ENCODE data around the gene TYRO3.

TYRO3 gene

DNA sequence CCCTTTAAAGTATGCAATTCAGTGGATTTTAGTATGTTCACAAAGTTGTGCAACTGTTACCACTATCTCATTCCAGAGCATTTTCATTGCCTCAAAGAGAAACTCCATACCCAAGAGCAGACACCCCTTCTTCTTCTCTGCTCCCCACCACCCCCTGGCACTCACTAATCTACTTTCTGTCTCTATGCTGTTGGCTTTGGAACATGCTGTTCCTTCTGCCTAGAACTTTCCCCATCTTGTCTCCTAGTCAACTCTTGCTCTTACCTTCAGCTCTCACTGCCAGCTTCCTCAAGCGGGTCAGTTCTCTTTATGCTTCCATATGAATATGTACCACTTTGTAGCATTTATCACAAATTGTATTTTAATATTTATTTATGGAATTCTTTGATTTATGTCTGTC, 50.1 kb downstream of the TYRO3 start:
- WGBS (ENCODE audit: extremely low coverage, insufficient coverage, low lambda C conversion rate): no CpG with 5 or more reads among the region's 1 CpG
- H2BK5ac ChIP-seq (ENCODE audit: low read length): no peak overlapping the region
- no peak overlapping the region for H3K4me3 ChIP-seq (ENCODE audit: low read length)
- H2AK5ac ChIP-seq (ENCODE audit: low read length): no peak overlapping the region
- no peak overlapping the region for H3K18ac ChIP-seq (ENCODE audit: low read length)
- H3K4me1 ChIP-seq (ENCODE audit: control insufficient read depth, low read depth, low read length): no peaks in the 10 kb centered on the region
- H3K27me3 ChIP-seq (ENCODE audit: insufficient read depth, low read length, poor library complexity): no peaks in the 10 kb centered on the region
- H3K4ac ChIP-seq (ENCODE audit: low read depth, low read length): no peak overlapping the region
- H3K79me2 ChIP-seq (ENCODE audit: control insufficient read depth, insufficient read depth, low read length): no peaks in the 10 kb centered on the region
- H3K4me2 ChIP-seq (ENCODE audit: low read length): no peak overlapping the region
- no peak overlapping the region for H2BK120ac ChIP-seq (ENCODE audit: low read depth, low read length)
- no peak overlapping the region for H3K27ac ChIP-seq (ENCODE audit: low read depth, low read length)
- H4K5ac ChIP-seq (ENCODE audit: low read length): no peak overlapping the region
- H4K8ac ChIP-seq (ENCODE audit: low read depth, low read length): no peak overlapping the region
- H2BK15ac ChIP-seq (replicated peaks; ENCODE audit: low read depth): no peak overlapping the region
- no peaks in the 10 kb centered on the region for H3K79me1 ChIP-seq (ENCODE audit: low read length)
- no peak for DNase-seq
- no peak overlapping the region for H3K56ac ChIP-seq (ENCODE audit: low read length)
- H3K23ac ChIP-seq (ENCODE audit: low read length): no peak overlapping the region
- H3K9ac ChIP-seq (ENCODE audit: low read length): no peak overlapping the region
- no peaks in the 10 kb centered on the region for H3K36me3 ChIP-seq (ENCODE audit: control insufficient read depth, insufficient read depth, low read length)

DNA sequence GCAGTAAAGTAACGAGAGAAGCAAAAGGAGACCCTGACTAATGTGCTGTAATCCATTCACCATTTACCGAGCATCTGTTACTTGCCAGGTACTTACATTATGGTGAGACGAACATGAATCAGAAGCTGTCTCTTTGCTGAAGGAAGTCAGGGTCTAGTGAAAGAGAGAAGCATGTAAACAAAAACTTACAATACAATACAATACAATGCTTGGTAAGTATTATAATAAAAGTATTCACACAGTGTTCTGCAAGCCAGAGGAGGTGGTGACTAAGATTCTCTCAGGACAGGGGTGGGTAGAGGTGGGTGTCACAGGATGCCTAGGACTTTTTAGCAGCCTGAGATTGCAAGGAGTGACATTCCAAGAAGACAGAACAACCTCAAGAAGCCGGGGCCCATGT, 51.0 kb downstream of the TYRO3 start:
- no peak overlapping the region for H2AK5ac ChIP-seq (ENCODE audit: low read length)
- no peak overlapping the region for H3K9ac ChIP-seq (ENCODE audit: low read length)
- H3K4me2 ChIP-seq (ENCODE audit: low read length): no peak overlapping the region
- H3K4me1 ChIP-seq (ENCODE audit: control insufficient read depth, low read depth, low read length): no peaks in the 10 kb centered on the region
- no peak overlapping the region for H3K18ac ChIP-seq (ENCODE audit: low read length)
- H3K27me3 ChIP-seq (ENCODE audit: insufficient read depth, low read length, poor library complexity): no peaks in the 10 kb centered on the region
- H3K36me3 ChIP-seq (ENCODE audit: control insufficient read depth, insufficient read depth, low read length): no peaks in the 10 kb centered on the region
- no peak overlapping the region for H4K8ac ChIP-seq (ENCODE audit: low read depth, low read length)
- H3K79me2 ChIP-seq (ENCODE audit: control insufficient read depth, insufficient read depth, low read length): no peaks in the 10 kb centered on the region
- no peaks in the 10 kb centered on the region for H3K79me1 ChIP-seq (ENCODE audit: low read length)
- no peak overlapping the region for H4K5ac ChIP-seq (ENCODE audit: low read length)
- H2BK15ac ChIP-seq (replicated peaks; ENCODE audit: low read depth): no peak overlapping the region
- H3K4ac ChIP-seq (ENCODE audit: low read depth, low read length): no peak overlapping the region
- no peak overlapping the region for H3K4me3 ChIP-seq (ENCODE audit: low read length)
- no peak overlapping the region for H3K23ac ChIP-seq (ENCODE audit: low read length)
- no peak overlapping the region for H3K56ac ChIP-seq (ENCODE audit: low read length)
- no CpG with 5 or more reads among the region's 4 CpGs for WGBS (ENCODE audit: extremely low coverage, insufficient coverage, low lambda C conversion rate)
- H2BK120ac ChIP-seq (ENCODE audit: low read depth, low read length): no peak overlapping the region
- DNase-seq: no peak
- H3K27ac ChIP-seq (ENCODE audit: low read depth, low read length): no peak overlapping the region
- no peak overlapping the region for H2BK5ac ChIP-seq (ENCODE audit: low read length)

DNA sequence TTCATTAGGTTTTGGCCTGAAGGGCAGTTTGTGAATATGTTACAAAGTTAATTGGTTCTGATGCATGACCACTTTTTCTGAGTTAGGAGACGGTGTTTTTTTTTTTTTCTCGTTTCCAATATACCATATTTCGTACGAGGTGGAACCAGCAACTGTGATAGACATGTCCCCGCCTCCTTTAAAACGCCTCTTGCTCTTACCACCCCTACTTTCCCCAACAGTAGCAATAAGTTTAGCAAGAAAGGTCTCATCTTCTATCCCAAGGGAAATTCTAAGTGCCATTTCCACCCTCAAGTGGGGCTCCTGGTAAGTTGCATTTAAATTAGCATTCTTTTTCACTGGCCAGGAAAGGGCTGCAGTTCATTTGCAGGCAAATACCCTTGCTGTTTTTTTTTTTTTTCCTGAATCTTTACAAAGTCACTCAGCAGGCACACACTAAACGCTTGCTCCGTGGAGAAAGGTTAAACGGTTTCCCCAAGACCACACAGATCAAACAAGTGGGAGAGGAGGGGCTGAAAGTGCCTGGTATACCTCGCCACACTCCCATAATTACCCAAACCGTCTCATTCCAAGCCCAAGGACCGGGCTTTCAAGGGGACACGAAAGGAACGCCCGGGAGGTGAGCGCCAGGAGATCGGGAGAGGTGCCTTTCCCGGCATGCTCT, 61.7 kb downstream of the TYRO3 start:
- no CpG with 5 or more reads among the region's 18 CpGs for WGBS (ENCODE audit: extremely low coverage, insufficient coverage, low lambda C conversion rate)
- no peak overlapping the region for H2BK5ac ChIP-seq (ENCODE audit: low read length)
- H3K4ac ChIP-seq (ENCODE audit: low read depth, low read length): no peak overlapping the region
- peak overlapping the region; percentile 53 for H3K9ac ChIP-seq (ENCODE audit: low read length)
- no peak overlapping the region for H3K4me3 ChIP-seq (ENCODE audit: low read length)
- no peak overlapping the region for H2BK15ac ChIP-seq (replicated peaks; ENCODE audit: low read depth)
- H3K27ac ChIP-seq (ENCODE audit: low read depth, low read length): no peak overlapping the region
- peak overlapping the region; percentile 9 for H3K18ac ChIP-seq (ENCODE audit: low read length)
- no peaks in the 10 kb centered on the region for H3K36me3 ChIP-seq (ENCODE audit: control insufficient read depth, insufficient read depth, low read length)
- no peak overlapping the region for H2AK5ac ChIP-seq (ENCODE audit: low read length)
- no peak overlapping the region for H2BK120ac ChIP-seq (ENCODE audit: low read depth, low read length)
- peaks cover 2% of the 10 kb centered on the region for H3K27me3 ChIP-seq (ENCODE audit: insufficient read depth, low read length, poor library complexity)
- no peak overlapping the region for H3K23ac ChIP-seq (ENCODE audit: low read length)
- no peak overlapping the region for H4K8ac ChIP-seq (ENCODE audit: low read depth, low read length)
- no peaks in the 10 kb centered on the region for H3K79me1 ChIP-seq (ENCODE audit: low read length)
- H3K4me1 ChIP-seq (ENCODE audit: control insufficient read depth, low read depth, low read length): no peaks in the 10 kb centered on the region
- DNase-seq: peak; percentile 52
- peak overlapping the region; percentile 85 for H3K56ac ChIP-seq (ENCODE audit: low read length)
- no peaks in the 10 kb centered on the region for H3K79me2 ChIP-seq (ENCODE audit: control insufficient read depth, insufficient read depth, low read length)
- H4K5ac ChIP-seq (ENCODE audit: low read length): no peak overlapping the region
- H3K4me2 ChIP-seq (ENCODE audit: low read length): peak overlapping the region; percentile 38

GRCh38 chr15:41621200-41622193, 62.5 kb downstream of the TYRO3 start:
- Histone ChIP-seq H3K4me1 (ENCODE audit: control insufficient read depth, low read depth, low read length) (no peaks in the 10 kb centered on the region), H3K79me2 (ENCODE audit: control insufficient read depth, insufficient read depth, low read length) (no peaks in the 10 kb centered on the region), H3K4me3 (ENCODE audit: low read length) (peak overlapping the region; percentile 27), H3K18ac (ENCODE audit: low read length) (peak overlapping the region; percentile 44), H4K5ac (ENCODE audit: low read length) (no peak overlapping the region), H3K27ac (ENCODE audit: low read depth, low read length) (no peak overlapping the region), H2AK5ac (ENCODE audit: low read length) (no peak overlapping the region), H2BK15ac (replicated peaks; ENCODE audit: low read depth) (peak overlapping the region; percentile 11), H3K56ac (ENCODE audit: low read length) (peak overlapping the region; percentile 85), H3K79me1 (ENCODE audit: low read length) (no peaks in the 10 kb centered on the region), H3K9ac (ENCODE audit: low read length) (peak overlapping the region; percentile 54), H3K4me2 (ENCODE audit: low read length) (peak overlapping the region; percentile 53), H3K36me3 (ENCODE audit: control insufficient read depth, insufficient read depth, low read length) (no peaks in the 10 kb centered on the region), H3K27me3 (ENCODE audit: insufficient read depth, low read length, poor library complexity) (peaks cover 2% of the 10 kb centered on the region), H2BK120ac (ENCODE audit: low read depth, low read length) (no peak overlapping the region), H4K8ac (ENCODE audit: low read depth, low read length) (no peak overlapping the region), H2BK5ac (ENCODE audit: low read length) (no peak overlapping the region), H3K23ac (ENCODE audit: low read length) (no peak overlapping the region), H3K4ac (ENCODE audit: low read depth, low read length) (no peak overlapping the region)
- peak; percentile 92 for DNase-seq
- no CpG with 5 or more reads among the region's 104 CpGs for WGBS (ENCODE audit: extremely low coverage, insufficient coverage, low lambda C conversion rate)

GRCh38 chr15:41622901-41623300, 63.9 kb downstream of the TYRO3 start:
- Histone ChIP-seq H2BK120ac (ENCODE audit: low read depth, low read length) (no peak overlapping the region), H3K4me2 (ENCODE audit: low read length) (no peak overlapping the region), H3K27ac (ENCODE audit: low read depth, low read length) (no peak overlapping the region), H2AK5ac (ENCODE audit: low read length) (no peak overlapping the region), H3K56ac (ENCODE audit: low read length) (no peak overlapping the region), H3K36me3 (ENCODE audit: control insufficient read depth, insufficient read depth, low read length) (no peaks in the 10 kb centered on the region), H3K4me3 (ENCODE audit: low read length) (no peak overlapping the region), H3K79me2 (ENCODE audit: control insufficient read depth, insufficient read depth, low read length) (no peaks in the 10 kb centered on the region), H3K27me3 (ENCODE audit: insufficient read depth, low read length, poor library complexity) (peaks cover 2% of the 10 kb centered on the region), H3K4me1 (ENCODE audit: control insufficient read depth, low read depth, low read length) (no peaks in the 10 kb centered on the region), H3K9ac (ENCODE audit: low read length) (no peak overlapping the region), H2BK15ac (replicated peaks; ENCODE audit: low read depth) (no peak overlapping the region), H2BK5ac (ENCODE audit: low read length) (no peak overlapping the region), H3K4ac (ENCODE audit: low read depth, low read length) (no peak overlapping the region), H4K5ac (ENCODE audit: low read length) (no peak overlapping the region), H4K8ac (ENCODE audit: low read depth, low read length) (no peak overlapping the region), H3K23ac (ENCODE audit: low read length) (no peak overlapping the region), H3K18ac (ENCODE audit: low read length) (no peak overlapping the region), H3K79me1 (ENCODE audit: low read length) (no peaks in the 10 kb centered on the region)
- WGBS (ENCODE audit: extremely low coverage, insufficient coverage, low lambda C conversion rate): no CpG with 5 or more reads among the region's 4 CpGs
- no peak for DNase-seq

All from mesendoderm (in vitro differentiated cells).